ENCODE data around the gene MOG. TPM values are rescaled to one million over a fixed set of nuclear protein-coding genes. Genes with fewer than 3 reads are reported as not detected.

The MOG gene
- total and polyA plus RNA-seq, 12 donors, result not detected

DNA sequence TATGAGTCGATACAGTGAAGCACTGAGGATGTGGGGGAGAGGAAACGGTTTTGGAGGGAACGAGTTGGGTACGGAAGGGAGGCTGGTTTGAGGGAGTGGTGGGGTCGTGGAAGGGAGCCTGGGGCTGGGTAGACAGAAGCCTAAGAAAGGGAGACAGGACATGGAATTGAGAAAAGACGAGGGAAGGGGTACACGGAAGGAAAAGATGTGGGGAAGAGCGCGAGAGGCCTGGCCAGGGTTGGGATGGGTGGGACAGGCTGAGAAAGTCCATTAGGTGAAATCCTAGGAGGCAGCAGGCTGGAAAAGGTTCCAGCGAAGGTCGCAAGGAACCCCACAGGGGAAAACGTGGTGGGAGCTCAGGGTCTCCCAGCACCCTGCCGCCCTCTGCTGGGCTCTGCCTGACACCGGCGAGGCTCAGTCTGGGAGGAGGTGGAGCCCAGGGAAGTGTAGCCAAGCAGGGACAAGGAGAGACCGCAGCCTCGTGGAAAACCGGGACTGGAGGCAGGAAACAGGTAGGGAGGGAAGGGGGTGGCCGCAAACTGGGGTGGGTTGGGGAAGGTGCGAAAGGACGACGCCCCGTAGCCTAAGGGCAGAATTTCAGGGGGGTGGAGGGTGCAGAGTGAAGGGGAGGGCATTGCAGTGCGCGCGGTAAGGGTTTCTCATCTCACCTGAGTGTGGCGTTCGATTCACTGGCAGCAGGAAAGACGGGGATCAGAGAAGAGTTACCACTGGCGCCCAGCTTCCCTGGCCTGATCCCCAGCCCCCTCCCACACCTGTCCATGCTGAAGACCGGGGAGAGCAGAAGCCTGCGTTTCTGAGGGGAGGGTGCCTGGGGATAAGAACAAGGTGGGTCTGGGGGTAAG, 28.2 kb upstream of the MOG start:
- WGBS, 4 donors, result 4 to 8% (median 6%) methylated on average over 32 of the region's 32 CpGs
- intact Hi-C loops (cut with DNase I), result no loop called here
- no peak for TF ChIP-seq POLR2A (IDR thresholded peaks at IDR 0.05)
- TF ChIP-seq, protein P1, sequence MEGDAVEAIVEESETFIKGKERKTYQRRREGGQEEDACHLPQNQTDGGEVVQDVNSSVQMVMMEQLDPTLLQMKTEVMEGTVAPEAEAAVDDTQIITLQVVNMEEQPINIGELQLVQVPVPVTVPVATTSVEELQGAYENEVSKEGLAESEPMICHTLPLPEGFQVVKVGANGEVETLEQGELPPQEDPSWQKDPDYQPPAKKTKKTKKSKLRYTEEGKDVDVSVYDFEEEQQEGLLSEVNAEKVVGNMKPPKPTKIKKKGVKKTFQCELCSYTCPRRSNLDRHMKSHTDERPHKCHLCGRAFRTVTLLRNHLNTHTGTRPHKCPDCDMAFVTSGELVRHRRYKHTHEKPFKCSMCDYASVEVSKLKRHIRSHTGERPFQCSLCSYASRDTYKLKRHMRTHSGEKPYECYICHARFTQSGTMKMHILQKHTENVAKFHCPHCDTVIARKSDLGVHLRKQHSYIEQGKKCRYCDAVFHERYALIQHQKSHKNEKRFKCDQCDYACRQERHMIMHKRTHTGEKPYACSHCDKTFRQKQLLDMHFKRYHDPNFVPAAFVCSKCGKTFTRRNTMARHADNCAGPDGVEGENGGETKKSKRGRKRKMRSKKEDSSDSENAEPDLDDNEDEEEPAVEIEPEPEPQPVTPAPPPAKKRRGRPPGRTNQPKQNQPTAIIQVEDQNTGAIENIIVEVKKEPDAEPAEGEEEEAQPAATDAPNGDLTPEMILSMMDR (IDR thresholded peaks at IDR 0.05), result peak; percentile 17 to 56 (median 44)
- peak overlapping the region in 3 of 5 donors; percentile 26 to 74 (median 68) for H3K27ac ChIP-seq
- peaks cover 0 to 2% of the 10 kb centered on the region in 2 donors for H3K36me3 ChIP-seq (replicated peaks in 1 of 2)
- peaks cover 9 to 25% of the 10 kb centered on the region in 2 donors for H3K4me1 ChIP-seq (replicated peaks in 1 of 2)
- DNase-seq, result peak; percentile 60 to 87 (median 76)
- H3K27me3 ChIP-seq, result no peaks in the 10 kb centered on the region
- H3K4me3 ChIP-seq, result peak overlapping the region in 2 of 4 donors; percentile 38 to 52
- no peaks in the 10 kb centered on the region for H3K9me3 ChIP-seq (replicated peaks in 1 of 3)

DNA sequence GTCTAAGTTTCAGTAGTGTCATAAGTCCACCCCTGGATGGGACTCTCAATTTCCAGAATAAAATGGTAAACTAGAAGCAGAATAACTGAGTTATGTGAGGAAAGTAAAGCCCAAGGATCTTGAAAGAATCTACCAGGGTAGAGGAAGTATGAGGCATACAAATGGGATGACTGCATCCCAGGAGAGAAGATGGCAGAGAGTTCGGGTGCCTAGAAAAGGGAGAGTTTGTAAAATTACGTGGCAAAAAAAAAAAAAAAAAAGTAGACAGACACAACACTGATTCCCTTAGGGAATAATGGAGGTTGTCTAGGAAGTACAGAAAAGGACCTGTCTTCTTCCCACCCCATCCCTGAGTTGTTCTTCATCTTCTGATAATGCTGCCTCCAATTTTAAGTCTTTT, 27.3 kb upstream of the MOG start:
- H3K36me3 ChIP-seq (replicated peaks in 1 of 2), result no peaks in the 10 kb centered on the region
- intact Hi-C loops (cut with DNase I), result no loop called here

DNA sequence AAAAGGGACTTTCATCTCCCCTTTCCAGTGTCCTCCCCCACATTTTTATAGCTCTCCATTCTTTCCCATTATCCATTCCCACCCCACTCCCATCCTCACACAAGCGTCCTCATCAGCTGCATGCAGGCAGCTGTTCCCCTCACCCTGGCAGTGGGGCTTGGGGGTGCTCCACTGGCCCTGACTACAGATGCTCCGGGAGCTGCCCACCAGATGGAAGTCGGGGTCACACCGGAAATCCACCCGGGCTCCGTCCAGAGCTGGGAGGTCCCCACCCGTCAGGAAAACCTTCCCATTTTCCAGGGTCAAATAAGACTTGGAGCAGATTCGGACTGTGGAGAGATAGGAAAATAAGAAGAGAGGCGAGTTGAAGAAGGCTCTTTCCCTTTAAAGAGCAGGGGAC, 26.6 kb upstream of the MOG start:
- Histone ChIP-seq H3K27ac (no peak overlapping the region), H3K4me3 (no peak overlapping the region), H3K36me3 (replicated peaks in 1 of 2) (no peaks in the 10 kb centered on the region), H3K9me3 (replicated peaks in 1 of 3) (no peaks in the 10 kb centered on the region), H3K27me3 (no peaks in the 10 kb centered on the region), H3K4me1 (replicated peaks in 1 of 2) (peaks cover 9 to 25% of the 10 kb centered on the region in 2 donors)
- TF ChIP-seq, protein P1 (IDR thresholded peaks at IDR 0.05), result no peak
- no peak for TF ChIP-seq POLR2A (IDR thresholded peaks at IDR 0.05)
- no peak for DNase-seq
- intact Hi-C loops (cut with DNase I), result no loop called here
- WGBS, 4 donors, result 83 to 87% (median 85%) methylated on average over 9 of the region's 9 CpGs

More for the DNA sequence above, 27.3 kb upstream of the MOG start:
- TF ChIP-seq, protein P1 (IDR thresholded peaks at IDR 0.05), result no peak
- no peak for TF ChIP-seq POLR2A (IDR thresholded peaks at IDR 0.05)
- no peak overlapping the region for H3K27ac ChIP-seq
- no peak for DNase-seq
- 85 to 94% (median 89%) methylated on average over 2 of the region's 2 CpGs for WGBS, 4 donors
- H3K4me1 ChIP-seq (replicated peaks in 1 of 2), result peaks cover 9 to 25% of the 10 kb centered on the region in 2 donors
- no peaks in the 10 kb centered on the region for H3K9me3 ChIP-seq (replicated peaks in 1 of 3)
- no peak overlapping the region for H3K4me3 ChIP-seq
- no peaks in the 10 kb centered on the region for H3K27me3 ChIP-seq

DNA sequence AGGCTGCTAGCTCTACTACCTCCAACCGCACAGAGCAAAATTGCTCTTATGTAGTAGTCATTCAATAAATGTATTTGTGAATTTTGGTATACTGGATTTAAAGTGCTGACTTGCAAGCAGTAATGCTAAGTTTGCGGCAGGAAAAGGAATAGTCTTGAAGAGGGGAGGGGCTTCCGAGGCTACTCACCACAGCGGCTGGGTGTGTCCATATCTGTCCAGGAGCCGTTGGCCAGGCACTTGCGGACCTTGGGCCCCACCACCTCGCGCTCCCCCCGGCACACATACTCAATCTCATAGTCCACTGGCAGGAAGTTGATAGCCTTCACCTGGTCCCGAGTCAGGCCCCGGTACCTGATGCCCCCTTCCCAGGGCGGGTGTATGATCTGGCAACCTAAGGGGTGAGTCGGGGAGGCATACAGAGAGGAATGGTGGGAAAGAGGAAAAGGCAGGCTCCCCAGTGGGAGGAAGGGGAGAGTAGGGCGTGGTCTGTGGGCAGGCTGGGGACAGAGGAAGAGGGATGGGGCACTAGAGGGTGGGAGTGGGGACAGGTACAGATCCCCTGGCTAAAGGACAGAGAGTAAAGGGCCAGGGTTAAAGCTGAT, 25.6 kb upstream of the MOG start:
- H3K27me3 ChIP-seq, result no peaks in the 10 kb centered on the region
- H3K4me1 ChIP-seq (replicated peaks in 1 of 2), result peaks cover 9 to 25% of the 10 kb centered on the region in 2 donors
- H3K4me3 ChIP-seq, result peak overlapping the region in 1 of 4 donors; percentile 74
- intact Hi-C loops (cut with DNase I), result no loop called here
- no peaks in the 10 kb centered on the region for H3K36me3 ChIP-seq (replicated peaks in 1 of 2)
- TF ChIP-seq POLR2A (IDR thresholded peaks at IDR 0.05), result no peak
- TF ChIP-seq, protein P1 (IDR thresholded peaks at IDR 0.05), result no peak
- WGBS, 4 donors, result 73 to 82% (median 79%) methylated on average over 9 to 14 of the region's 14 CpGs
- H3K9me3 ChIP-seq (replicated peaks in 1 of 3), result no peaks in the 10 kb centered on the region
- peak in 2 of 7 donors; percentile 24 to 46 for DNase-seq
- H3K27ac ChIP-seq, result no peak overlapping the region
